Activated effector memory CD4-positive, alpha-beta T cell treated with anti-CD3 and anti-CD28 coated beads, Interleukin-2, amount 50 U/mL, for 16 hours (primary cell): ENCODE results near the gene PRRT1B.

ENCODE experiments used
- DNase-seq: peaks from one replicate; pipeline ENCODE4 v3.0.0-alpha.2; 2020

Gene PRRT1B

DNA sequence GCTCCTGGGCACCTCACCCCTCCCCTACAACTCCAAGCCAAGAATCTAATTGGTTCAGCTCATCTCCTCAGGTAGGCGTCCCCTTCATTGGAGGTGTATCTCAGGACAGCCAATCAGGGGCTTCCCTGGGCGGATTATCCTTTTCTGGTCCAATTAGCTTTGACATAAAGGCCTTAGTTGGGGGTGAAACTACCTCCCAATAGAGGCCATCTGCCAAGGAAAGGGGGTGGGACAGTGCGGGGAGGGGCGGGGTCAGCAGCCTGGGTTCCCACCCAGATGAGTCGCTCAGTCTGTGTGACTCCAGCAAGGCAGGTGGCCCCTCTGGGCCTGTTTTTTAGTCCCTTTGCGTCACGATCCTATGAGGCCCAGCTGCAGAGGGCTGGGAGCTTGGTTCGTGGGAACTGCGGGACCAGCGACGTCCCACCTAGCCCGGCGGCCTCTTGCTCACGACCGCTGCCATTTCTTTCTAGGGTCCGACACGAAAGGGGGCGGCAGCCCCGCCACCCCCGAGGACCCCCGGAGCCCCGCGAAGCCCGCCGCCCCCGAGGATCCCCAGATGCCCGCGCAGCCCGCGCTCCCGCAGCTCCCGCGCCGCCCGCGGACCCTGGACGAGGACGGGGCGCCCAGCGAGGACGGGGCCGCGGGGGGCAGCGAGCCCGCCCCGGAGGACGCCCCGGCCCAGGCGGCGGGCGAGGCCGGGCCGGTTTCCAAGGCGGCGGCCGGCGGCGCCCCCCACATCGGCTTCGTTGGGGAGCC, 8.9 kb downstream of the PRRT1B start:
- no peak for DNase-seq

DNA sequence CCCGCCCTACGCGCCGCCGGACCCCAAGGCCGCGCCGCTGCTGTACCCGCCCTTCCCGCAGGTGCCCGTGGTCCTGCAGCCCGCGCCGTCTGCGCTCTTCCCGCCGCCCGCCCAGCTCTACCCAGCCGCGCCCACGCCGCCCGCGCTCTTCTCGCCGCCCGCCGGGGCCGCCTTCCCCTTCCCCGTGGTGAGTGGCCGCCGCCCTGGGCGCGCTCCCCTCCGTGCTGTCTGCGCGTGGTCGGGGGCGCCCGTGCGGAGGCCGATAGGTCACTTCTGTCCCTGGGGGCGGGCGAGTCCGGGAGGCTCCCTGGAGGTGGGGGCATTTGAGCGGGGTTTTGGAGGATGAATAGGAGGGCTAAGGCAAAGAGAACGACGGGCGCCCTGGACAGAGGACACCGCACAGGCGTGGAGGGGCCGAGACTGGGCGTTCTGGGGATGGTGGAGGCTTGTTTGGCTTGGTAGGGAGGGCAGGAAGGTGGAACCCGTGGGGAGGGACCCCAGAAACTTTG, 9.6 kb downstream of the PRRT1B start:
- no peak for DNase-seq

DNA sequence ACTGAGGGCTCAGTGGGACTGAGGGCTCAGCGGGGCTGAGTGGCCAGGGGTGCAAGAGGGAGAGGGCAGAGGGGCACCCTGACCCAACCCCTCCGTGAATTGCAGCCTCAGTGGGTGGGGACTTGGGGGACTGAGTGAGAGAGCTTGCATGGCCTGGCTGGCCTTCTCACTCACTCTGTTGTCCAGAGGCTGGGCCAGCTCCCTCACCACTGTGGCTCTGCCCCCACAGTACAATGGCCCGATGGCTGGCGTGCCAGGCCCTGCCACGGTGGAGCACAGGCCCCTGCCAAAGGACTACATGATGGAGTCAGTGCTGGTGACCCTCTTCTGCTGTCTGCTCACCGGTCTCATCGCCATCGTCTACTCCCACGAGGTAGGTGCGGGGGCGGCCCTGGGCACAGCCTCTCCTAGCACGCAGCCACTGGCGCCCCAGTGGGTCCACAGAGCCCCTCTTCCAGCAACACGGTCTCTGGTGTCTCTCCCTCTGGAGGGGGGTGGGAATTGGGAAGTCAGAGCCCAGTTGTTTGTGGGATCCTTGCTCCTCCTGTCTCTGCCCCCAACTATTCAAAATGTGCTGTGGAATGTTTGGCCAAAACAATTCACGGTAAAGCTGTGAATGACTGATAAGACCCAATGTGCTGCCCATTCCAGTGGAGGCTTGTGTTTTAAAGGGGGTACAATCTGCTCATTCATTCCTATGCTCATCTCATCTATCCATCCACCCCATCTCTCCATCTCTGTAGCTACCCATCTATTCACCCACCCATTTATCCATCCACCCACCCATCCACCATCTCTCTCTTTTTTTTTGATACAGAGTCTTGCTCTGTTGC, 10.7 kb downstream of the PRRT1B start:
- DNase-seq, result no peak

DNA sequence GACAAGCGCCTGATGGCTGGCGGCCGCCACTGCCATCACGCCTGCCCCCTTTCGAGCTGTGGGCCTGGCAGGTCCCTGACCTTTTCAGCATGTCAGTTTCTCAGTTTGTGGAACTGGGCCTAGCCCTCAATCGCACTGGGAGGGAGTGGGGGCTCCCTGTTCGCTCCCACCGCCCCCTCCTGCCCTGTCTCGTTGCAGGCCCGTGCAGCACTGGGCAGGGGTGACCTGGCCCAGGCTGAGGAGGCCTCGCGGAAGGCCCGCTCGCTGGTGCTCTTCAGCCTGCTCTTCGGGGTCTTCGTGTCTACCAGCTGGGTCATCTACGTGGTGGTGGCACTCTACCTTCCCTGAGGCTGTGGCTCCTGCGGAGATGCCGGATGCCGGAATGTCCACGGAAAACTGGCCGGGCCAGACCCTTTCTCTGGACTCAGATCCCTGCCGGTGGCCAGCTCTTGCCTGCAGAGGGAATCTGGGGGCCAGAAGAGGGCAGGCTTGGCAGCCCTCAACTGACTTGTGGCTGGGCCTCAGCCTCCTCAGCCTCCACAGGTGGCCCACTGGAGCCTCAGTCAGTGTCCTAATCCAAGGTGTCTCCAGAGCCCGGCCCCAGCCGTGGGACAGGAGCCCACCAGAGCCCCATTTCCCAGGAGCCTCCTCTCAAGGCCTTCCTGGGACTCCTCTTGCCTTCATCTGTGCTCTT, 12.7 kb downstream of the PRRT1B start:
- DNase-seq, result no peak

DNA sequence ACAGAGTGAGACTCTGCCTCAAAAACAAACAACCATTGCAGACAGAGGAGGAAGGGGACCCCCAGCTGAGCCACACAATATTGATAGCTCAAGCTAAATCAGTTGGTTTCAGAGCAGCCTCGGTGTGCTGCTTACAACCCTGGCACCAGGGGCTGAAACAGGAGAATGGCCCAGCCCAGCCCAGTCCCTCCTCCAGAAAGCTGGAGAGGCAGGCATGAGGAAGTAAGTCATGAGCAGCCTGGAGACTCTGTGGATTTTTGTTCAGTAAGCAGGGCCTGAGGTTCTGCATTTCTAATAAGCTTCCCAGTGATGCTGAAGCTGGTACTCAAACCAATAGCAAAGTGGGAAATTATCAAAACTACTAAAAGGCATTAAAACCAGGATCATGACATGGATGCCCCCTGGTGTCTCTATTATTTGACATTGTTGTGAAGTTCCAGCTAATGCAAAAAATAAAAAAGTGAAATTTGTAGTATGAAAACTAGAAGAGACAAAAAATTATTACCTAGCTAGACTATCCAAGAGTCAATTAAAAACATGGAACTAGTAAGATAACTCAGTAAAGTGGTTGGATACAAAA, 14.2 kb downstream of the PRRT1B start:
- no peak for DNase-seq

DNA sequence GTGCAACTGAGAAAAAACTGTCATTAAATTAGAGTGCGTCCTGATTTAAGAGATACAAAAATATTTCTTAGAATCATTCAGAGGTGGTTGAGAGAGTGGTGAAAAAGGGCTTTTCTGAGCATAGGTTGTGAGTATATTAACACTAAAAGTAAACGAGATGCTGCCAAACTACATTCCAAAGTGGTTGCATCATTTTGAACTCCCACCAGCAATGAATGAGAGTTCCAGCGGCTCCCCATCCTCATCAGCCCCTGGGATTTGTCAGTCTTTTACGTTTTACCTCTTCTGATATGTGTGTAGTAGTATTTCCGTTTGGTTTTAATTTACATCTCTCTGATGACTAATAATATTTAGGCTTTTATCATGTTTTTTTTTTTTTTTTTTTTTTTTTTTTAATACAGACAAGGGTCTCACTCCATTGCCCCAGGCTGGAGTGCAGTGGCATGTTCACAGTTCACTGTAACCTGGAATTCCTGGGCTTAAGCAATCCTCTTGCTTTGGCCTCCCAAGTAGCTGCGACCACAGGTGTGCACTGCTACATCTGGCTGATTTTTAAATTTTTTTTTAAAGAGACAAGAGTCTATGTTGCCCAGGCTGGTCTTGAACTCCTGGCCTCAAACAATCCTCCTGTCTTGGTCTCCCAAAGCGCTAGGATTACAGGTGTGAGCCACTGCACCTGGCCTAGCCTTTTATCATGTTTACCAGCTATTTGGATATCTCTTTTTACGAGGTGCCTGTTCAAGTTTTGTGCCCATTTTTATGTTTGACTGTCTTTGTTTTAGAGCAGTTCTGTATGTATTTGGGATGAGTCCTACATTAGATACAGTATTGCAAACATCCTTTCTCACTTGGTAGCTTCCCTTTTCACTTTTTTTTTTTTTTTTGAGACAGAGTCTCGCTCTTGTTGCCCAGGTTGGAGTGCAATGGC, 17.0 kb downstream of the PRRT1B start:
- DNase-seq, result no peak

DNA sequence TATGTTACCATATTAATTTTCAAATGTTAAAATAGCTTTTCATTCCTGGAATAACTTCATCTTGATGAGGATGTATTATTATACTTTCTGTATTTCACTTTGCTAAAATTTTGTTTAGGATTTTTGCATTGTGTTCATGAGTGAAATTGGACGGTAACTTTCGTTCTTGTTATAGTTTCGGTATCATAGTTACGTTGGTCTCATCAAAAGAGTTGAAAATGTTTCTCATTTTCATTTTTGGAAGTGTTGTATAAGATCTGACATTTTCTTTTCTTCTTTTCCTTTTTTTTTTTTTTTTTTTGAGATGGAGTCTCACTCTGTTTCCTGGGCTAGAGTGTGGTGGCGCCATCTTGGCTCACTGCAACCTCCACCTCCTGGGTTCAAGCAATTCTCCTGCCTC, 20.0 kb downstream of the PRRT1B start:
- DNase-seq, result no peak

DNA sequence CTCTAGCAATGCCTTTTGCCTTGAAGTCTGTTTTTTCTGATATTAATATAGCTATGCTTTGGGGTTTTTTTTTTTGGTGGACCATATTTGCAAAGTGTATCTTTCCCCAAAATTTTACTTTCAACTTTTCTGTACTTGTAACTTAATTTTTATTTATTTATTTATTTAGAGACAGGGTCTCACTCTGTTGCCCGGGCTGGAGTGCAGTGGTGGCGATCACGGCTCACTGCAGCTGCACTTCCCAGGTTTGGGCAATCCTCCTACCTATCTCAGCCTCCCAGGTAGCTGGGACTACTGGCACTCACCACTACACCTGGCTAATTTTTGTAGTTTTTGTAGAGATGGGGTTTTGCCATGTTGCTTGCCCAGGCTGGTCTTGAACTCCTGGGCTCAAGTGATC, 20.8 kb downstream of the PRRT1B start:
- no peak for DNase-seq

DNA sequence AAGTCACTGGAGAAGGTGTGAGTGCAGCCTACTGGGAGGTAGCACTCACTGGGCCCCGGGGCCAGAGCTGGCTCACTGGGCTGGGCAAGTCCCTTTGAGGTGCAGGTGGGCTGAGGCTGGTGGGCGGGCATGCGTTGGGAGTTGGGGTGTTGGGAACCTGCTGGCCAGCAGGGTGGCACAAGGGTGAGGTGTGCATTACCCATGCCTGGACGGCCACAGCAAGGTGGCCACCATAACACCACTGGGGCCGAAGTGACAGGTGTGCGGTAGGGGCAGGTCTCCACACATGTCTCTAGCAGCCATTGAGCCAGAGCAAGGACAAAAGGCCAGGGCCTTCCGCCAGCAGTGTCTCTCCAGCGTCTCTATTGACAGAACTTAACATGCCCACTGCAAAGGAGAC, 22.6 kb downstream of the PRRT1B start:
- DNase-seq, result no peak

DNA sequence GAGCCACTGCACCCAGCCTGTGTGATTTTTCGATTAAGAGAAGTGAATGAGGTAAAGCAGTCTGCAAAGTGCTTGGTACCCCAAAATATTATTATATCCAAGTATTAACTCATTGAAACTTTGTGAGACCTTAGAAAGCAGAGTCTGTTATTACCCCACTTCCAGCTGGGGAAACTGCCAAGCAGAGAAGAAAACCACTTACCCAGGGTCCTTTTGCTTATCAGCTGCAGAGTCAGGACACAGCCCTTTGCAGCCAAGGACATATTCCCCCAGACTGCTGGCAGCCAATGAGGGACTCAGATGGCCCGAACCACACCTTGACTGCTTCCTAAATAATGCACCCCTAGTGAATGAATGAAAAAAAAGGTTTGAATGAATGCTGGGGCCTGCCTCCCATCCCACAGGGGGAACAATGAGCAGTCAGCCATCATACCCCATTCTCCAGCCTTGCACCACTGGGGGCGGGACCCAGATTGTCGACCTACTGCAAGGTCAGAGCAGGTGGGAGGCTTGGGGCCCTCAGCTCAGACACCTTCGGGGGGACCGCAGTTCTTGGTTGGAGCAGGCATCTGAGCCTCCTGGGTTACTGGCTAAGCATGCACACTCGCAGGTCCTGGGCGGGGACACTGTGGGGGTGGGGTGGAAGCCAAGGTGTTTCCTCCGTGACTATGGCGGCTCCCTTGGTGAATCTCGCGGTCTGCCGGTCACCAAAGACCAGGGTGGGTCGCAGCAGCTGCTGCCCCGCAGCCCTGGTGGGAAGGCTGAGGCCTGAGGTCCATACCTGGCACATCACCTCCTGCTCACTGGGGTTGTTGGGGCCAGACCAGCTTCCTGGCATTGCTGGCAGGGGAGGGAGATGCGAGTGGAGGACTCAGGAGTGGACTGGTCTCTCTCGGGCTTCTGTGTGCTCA, 29.7 kb downstream of the PRRT1B start:
- no peak for DNase-seq

DNA sequence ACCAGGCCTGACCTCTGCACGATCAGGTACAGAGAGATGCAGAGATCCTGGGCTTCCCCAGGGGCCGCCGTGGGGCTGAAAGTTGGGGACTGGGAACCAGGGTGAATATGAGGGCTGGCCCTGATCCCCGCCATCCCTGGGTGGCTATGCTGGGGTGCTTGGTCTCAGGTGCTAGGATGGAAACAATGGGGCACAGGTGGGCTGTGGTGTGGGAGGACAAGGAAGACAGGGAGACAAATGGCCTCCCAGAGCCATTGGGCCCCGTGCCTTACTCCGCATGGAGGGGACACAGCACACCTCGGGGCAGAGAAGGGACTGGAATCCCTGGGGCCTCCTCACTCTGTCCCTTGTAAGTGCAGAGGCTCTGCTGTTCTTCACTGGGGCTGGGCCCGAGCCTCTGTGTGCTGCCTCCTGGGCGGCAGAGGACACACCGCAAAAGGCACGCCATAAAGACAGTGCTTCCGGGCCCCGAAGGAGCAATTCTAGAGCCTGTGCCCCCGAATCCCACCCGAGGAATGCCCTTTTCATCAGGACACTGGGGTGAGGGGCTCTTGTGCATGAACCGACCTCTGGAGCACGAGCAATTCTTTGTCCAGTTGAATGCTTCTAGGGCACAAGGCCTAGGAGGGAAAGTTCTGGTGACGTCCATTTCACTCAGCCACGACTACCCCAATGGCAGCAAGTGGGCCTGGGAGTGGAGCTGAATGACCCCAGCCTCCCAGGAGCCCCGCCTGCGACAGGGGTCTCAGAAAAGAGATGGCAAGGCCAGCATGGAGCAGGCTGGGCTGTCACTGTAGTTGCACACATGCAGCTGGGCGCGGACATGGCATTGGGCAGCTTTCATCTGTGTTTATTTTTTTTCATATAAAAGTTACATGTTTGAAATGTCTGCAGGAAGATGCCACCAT, 30.9 kb downstream of the PRRT1B start:
- no peak for DNase-seq

DNA sequence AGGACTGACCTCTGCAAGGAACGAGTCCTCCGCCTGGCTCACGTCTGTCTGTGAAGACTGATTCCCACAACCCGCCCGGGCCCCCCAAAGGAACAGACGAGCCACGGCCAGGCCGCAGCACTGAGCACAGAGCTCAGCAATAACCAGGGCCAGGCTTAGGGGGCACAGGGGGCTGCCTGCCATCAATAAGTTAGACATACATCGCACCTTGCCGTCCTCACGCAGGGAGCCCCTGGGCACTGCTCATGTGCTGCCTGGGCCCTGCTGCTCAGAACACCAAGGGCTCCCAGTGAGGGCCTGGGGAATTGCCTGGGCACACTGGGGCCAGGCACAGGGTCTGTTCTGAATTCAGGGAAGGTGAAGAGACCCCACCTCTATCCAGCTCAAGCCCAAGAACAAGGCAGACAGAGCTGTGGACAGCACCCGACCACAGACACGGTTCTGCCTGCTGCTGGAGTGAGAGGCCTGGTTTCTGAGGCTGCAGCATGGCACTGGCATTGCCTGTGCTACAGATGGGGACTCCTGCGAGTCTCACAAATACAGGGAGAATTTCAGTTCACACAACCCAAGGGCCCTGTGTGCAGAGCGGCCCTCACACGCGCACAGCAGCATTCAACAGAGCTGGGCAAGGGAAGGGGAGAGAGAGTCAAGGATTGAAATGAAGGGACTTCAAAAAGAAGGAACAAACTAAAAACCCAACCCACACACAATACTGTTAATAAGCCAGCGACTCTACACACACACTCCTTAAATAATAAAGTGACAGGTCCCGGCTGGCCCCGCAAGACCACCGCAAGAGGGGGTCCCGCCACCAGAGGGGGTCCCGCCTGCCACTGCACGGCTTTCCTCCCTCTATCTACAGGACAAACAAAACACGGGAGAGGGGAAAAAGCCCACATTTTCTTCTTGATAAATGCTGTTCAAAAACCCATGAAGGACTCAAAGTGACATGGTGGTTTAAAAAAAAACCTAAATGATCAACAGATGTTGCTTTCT, 32.0 kb downstream of the PRRT1B start:
- DNase-seq, result no peak

DNA sequence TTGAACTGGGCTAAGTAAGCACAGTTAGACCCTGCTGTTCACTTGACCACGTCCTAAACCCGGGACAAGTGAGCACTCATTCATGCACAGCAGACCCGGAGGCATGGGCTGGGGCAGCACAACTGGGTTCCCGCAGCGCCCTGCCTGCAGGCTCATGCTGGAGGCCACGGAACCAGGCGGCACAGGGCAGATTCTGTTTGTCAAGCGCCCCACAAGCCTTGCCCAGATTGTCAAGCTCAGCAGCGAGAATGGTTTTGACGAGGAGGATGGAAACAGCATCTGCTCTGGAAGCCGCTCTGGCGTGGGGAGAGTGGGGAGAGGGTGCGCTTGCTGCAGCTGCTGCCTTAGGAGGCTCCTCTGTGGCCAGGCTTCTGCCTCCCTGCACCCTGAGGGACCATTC, 32.7 kb downstream of the PRRT1B start:
- DNase-seq, result no peak

DNA sequence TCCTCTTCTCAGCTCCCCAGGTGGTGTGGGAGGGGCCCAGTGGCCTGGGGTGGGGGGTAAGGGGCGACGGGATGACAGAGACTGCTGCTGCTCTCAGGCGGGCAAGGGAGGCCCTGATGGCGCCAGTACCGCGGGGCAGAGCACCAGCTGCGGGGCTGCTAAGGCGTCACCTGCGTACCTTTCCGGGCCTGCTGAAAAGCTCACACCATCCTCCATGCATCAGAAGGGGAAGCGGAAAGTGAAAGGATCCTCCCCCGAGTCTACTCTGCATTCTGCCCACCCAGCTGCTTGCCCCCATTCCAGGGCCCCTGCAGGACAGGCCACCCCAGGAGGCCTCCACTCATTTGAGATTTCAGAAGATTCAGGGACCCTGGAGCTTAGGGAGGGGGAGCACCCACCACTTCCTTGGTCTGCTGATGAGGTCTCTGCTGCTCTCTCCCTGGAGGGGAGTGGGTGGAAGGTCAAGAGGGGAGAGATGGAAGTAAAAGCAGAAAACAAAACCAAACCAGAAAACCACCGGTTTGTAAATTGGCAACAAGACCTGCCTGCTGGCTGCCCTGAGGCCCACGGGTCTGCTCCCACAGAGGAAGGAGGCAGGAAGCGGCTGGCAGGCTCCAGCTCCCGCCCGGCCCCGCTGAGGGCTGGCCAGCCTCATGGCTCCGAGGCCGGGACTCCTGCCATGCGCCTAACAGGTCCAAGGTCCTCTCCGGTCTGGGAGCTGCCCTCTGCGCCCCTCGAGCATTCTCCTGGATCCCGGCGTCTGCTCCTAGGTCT, 33.6 kb downstream of the PRRT1B start:
- peak; percentile 75 for DNase-seq

DNA sequence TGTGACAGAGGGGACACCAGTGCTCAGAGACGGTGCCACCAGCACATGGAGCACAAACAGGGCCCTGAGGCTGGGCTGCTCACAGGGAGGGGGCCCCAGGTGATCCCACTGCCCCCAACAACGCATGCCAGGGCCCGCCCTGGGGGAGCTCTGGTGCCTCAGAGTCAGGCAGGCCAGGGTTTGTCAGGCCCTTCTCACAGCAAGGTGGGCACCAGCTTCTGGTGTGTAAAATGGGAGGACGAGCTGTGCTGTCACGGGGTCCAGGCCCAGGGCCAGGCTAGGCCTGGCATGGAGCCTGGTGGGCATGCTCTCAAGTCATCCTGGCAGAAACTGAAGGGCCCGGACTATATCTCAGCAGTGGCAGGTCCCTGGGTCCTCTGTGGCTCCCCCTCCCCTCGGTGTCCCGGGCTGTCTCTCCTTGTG, 34.5 kb downstream of the PRRT1B start:
- DNase-seq, result no peak

DNA sequence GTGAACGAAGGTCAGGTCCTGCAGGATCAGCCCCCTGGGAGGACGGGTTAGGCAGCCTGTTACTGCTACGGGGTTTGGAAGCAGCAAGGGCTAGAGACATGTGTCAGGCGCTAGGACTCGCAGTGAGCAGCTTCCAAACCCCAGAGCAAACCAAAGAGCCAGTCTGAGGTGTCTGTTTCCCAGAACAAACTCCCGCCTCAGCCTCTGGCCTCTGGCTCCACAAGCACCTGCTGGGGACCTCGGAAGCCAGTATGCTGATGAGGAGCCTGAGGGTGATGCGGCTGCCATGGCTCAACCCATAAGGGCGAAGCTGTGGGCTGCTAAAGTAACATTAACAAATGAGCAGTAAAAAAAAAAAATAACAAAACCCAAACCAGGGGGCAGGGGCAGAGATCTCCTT, 35.0 kb downstream of the PRRT1B start:
- DNase-seq, result no peak

DNA sequence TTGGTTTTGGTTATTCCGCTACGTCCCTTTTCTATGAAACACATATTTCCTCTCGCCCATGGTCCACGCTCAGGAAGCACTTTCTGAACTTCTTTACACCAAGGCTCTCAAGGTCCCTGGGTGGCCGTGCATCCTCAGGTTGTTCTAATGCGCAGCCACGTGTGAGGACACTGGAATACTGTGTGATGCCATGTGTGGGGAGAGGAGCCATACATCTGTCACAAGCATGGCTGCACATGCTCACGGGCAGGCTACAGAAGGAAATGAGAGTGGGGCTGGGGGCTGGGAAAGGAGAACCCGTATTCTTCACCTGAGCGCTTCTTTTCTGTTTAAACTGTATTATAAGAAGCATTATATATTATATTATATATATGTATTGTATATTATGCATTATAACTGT, 36.7 kb downstream of the PRRT1B start:
- no peak for DNase-seq
